NCI-H2107 treated with DMSO at 0.1 percent for 48 hours (cell line): Measurements from ENCODE around the gene SH2D3A.

Source experiments
- DNase-seq: peaks from one replicate; lab custom pipeline; 2025; ENCODE audit not compliant: unreplicated experiment; lab: John Stamatoyannopoulos, UW

The SH2D3A gene

GRCh38 chr19:6737873-6738786 is 29.1 kb downstream of the SH2D3A start:
- no peak for DNase-seq

GRCh38 chr19:6737284-6737872 is 29.9 kb downstream of the SH2D3A start, which contains the start of gene GPR108:
GPR108 (minus strand) TSS chr19:6737580; CDS start chr19:6737576, 4 bp downstream.
- no peak for DNase-seq

- no peak for DNase-seq
These were observed 30.3 kb downstream of the SH2D3A start for GRCh38 chr19:6736917-6737283.

GRCh38 chr19:6736169-6736916 is 30.9 kb downstream of the SH2D3A start:
- DNase-seq = no peak

GRCh38 chr19:6735181-6735911 is 31.9 kb downstream of the SH2D3A start:
- no peak for DNase-seq

GRCh38 chr19:6734096-6734696 is 33.0 kb downstream of the SH2D3A start:
- DNase-seq = no peak

- no peak for DNase-seq
These were observed 33.7 kb downstream of the SH2D3A start for GRCh38 chr19:6733338-6734095.

GRCh38 chr19:6732803-6733337 is 34.4 kb downstream of the SH2D3A start:
- no peak for DNase-seq

GRCh38 chr19:6731822-6732221 is 35.4 kb downstream of the SH2D3A start:
- no peak for DNase-seq

GRCh38 chr19:6730941-6731670 is 36.1 kb downstream of the SH2D3A start:
- DNase-seq = no peak

GRCh38 chr19:6730153-6730804 is 37.0 kb downstream of the SH2D3A start:
- DNase-seq = no peak

- no peak for DNase-seq
These were observed 37.6 kb downstream of the SH2D3A start for GRCh38 chr19:6729573-6730152.

- DNase-seq = no peak
These were observed 38.9 kb downstream of the SH2D3A start for GRCh38 chr19:6728346-6728745.

- DNase-seq = no peak
These were observed 41.6 kb downstream of the SH2D3A start for GRCh38 chr19:6725513-6726231.

- DNase-seq = no peak
These were observed 42.4 kb downstream of the SH2D3A start for GRCh38 chr19:6724631-6725492.

- no peak for DNase-seq
These were observed 43.5 kb downstream of the SH2D3A start for GRCh38 chr19:6723738-6724137.
